Measurements from ENCODE around the gene ABHD16B. TPM values are rescaled to one million over a fixed set of nuclear protein-coding genes. Genes with fewer than 3 reads are reported as not detected.
"Not testable (repeated sequence)": the region's sequence is repeated elsewhere in the genome, so short reads cannot be mapped to it uniquely, and the experiment has no call there.

Gene ABHD16B
- total and polyA plus RNA-seq, 10 of the 15 experiments (the other 5 are each of a cell fraction or from before 2014, with no cell fraction given): 0.13 TPM; not detected in 9

GRCh38 chr20:63851548-63851943 lies 9.8 kb upstream of the ABHD16B start:
- H3K9me3 ChIP-seq (replicated peaks; ENCODE audit: control insufficient read depth, insufficient read depth, low read length); in situ Hi-C loops (cut with MboI); ATAC-seq; H3K36me3 ChIP-seq (ENCODE audit: control insufficient read depth in 2 of 2, insufficient read depth in 2 of 2, low read length in 1 of 2); H2AFZ ChIP-seq (ENCODE audit: control insufficient read depth, low read depth, low read length); FAIRE-seq; DNase-seq (ENCODE audit: low read depth, low spot score); H3K9ac ChIP-seq (ENCODE audit: control insufficient read depth, insufficient read depth, low read length); H3K4me3 ChIP-seq; H4K20me1 ChIP-seq (ENCODE audit: control insufficient read depth, insufficient read depth); BruUV-seq (replicated peaks); H3K79me2 ChIP-seq (ENCODE audit: control insufficient read depth, insufficient read depth, low read length); intact Hi-C loops (cut with micrococcal nuclease; ENCODE audit: unreplicated experiment); H3K27me3 ChIP-seq (replicated peaks in 1 of 2; ENCODE audit: control insufficient read depth in 2 of 2, insufficient read depth in 2 of 2, low read length in 1 of 2): not testable (repeated sequence)
- ChIA-PET CTCF (interaction anchor here (0.9 to 1.2 kb wide), 2 partner anchors 13 to 65 kb away, joined by 3 to 5 read pairs; no protein-coding TSS in a partner anchor), POLR2A (interaction anchor here (0.7 to 1.2 kb wide), 2 partner anchors 105 to 143 kb away, joined by 3 to 4 read pairs; partner anchors contain the start of genes ARFRP1, UCKL1 and ZGPAT), RAD21 (ENCODE audit: unreplicated experiment) (interaction anchor here (0.8 to 1.1 kb wide), 2 partner anchors 11 to 123 kb away, joined by 3 read pairs; no protein-coding TSS in a partner anchor), SMC1A (ENCODE audit: uncharacterized antibody, unreplicated experiment) (interaction anchor here (1.2 kb wide), 1 partner anchor 65 kb away, joined by 3 read pairs; no protein-coding TSS in a partner anchor)
- peak overlapping the region; percentile 78 for H3K4me2 ChIP-seq (ENCODE audit: control insufficient read depth, insufficient read depth)
- peak overlapping the region; percentile 71 for H3K27ac ChIP-seq (ENCODE audit: control insufficient read depth, insufficient read depth)
- peaks cover 45% of the 10 kb centered on the region for H3K4me1 ChIP-seq (ENCODE audit: control insufficient read depth, insufficient read depth, low read length)
- TF ChIP-seq ZNF217 (IDR thresholded peaks at IDR 0.05) (peak; percentile 54; the same call in 1 of the 2 replicates), NR2F1 (conservative IDR thresholded peaks at IDR 0.05) (peak; percentile 66)
- 33% methylated on average over 14 of the region's 14 CpGs for WGBS (ENCODE audit: insufficient coverage, insufficient replicate concordance, low lambda C conversion rate, missing lambda C conversion rate)

- H3K4me1 ChIP-seq (ENCODE audit: control insufficient read depth, insufficient read depth, low read length): peaks cover 47% of the 10 kb centered on the region
- DNase-seq (ENCODE audit: low read depth, low spot score); intact Hi-C loops (cut with micrococcal nuclease; ENCODE audit: unreplicated experiment); H3K4me3 ChIP-seq; in situ Hi-C loops (cut with MboI); H3K79me2 ChIP-seq (ENCODE audit: control insufficient read depth, insufficient read depth, low read length); H4K20me1 ChIP-seq (ENCODE audit: control insufficient read depth, insufficient read depth); FAIRE-seq; H3K9me3 ChIP-seq (replicated peaks; ENCODE audit: control insufficient read depth, insufficient read depth, low read length); ATAC-seq; H3K36me3 ChIP-seq (ENCODE audit: control insufficient read depth in 2 of 2, insufficient read depth in 2 of 2, low read length in 1 of 2); H3K27me3 ChIP-seq (replicated peaks in 1 of 2; ENCODE audit: control insufficient read depth in 2 of 2, insufficient read depth in 2 of 2, low read length in 1 of 2); BruUV-seq (replicated peaks): not testable (repeated sequence)
- peak overlapping the region; percentile 72 for H3K27ac ChIP-seq (ENCODE audit: control insufficient read depth, insufficient read depth)
- TF ChIP-seq RELA (IDR thresholded peaks at IDR 0.05; ENCODE audit: borderline replicate concordance, partially characterized antibody): peak; percentile 63
- TF ChIP-seq POLR2A (IDR thresholded peaks at IDR 0.05; ENCODE audit: low read depth, low read length): 0 out of 2 replicates have a peak, but pooled peaks have one; percentile 16
- 0 out of 2 replicates have a peak, but pooled peaks have one; percentile 22 for TF ChIP-seq NR2F1 (conservative IDR thresholded peaks at IDR 0.05)
- TF ChIP-seq HDGF (IDR thresholded peaks at IDR 0.05): 0 out of 2 replicates have a peak, but pooled peaks have one; percentile 54
- ChIA-PET SMC1A (ENCODE audit: uncharacterized antibody, unreplicated experiment) (interaction anchor here (1.5 to 1.9 kb wide), 2 partner anchors 10 to 146 kb away, joined by 4 to 5 read pairs; partner anchors contain the start of genes ARFRP1 and ZGPAT), POLR2A (interaction anchor here (0.6 kb wide), 2 partner anchors 14 to 225 kb away, joined by 3 read pairs; partner anchors contain the start of gene RGS19), CTCF (interaction anchor here (0.7 to 1.1 kb wide), 3 partner anchors 13 to 146 kb away, joined by 3 to 4 read pairs (median 4); partner anchors contain the start of genes ARFRP1 and ZGPAT), RAD21 (ENCODE audit: unreplicated experiment) (interaction anchor here (1.1 to 1.4 kb wide), 3 partner anchors 68 to 316 kb away, joined by 3 read pairs; partner anchors contain the start of gene PTK6)
- peak overlapping the region; percentile 54 for H3K9ac ChIP-seq (ENCODE audit: control insufficient read depth, insufficient read depth, low read length)
- WGBS (ENCODE audit: insufficient coverage, insufficient replicate concordance, low lambda C conversion rate, missing lambda C conversion rate): 25% methylated on average over 4 of the region's 4 CpGs
- H2AFZ ChIP-seq (ENCODE audit: control insufficient read depth, low read depth, low read length): peak overlapping the region; percentile 65
- peak overlapping the region; percentile 56 for H3K4me2 ChIP-seq (ENCODE audit: control insufficient read depth, insufficient read depth)
Observed at GRCh38 chr20:63853733-63854068, 7.6 kb upstream of the ABHD16B start.
